HG02610 (cell line): ENCODE data around the gene HOXB6.
A peak's percentile ranks its signal among the peaks of the same experiment; 100 is the strongest.

Source experiments
- ATAC-seq: cut with Tn5 transposase; IDR thresholded peaks from one replicate; pipeline ENCODE4 v1.9.1; 2021; ENCODE audit warnings: mild to moderate bottlenecking, moderate library complexity; ENCODE audit not compliant: unreplicated experiment

HOXB6 gene

GRCh38 chr17:48624118-48624517 is 19.3 kb upstream of the HOXB6 start:
- no peak for ATAC-seq

DNA sequence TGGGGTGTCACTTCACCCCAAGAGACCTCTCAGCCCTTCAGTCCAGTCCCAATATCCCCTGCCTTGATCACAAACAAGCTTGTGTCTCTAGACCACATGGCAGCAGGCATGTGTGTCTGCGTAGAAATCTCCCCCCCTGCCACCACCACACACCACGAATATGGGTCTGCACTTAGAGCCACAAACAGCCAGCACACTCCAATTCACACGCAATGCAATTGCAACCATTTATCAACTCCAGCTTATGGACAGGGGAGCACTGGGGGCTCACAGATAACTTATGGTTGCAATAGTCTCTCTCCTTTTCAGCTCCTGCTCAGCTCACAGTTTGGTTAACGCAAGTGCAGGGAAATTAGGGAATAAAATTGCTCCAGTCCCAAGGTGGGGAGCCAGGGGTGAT is 18.8 kb upstream of the HOXB6 start:
- ATAC-seq, result no peak

DNA sequence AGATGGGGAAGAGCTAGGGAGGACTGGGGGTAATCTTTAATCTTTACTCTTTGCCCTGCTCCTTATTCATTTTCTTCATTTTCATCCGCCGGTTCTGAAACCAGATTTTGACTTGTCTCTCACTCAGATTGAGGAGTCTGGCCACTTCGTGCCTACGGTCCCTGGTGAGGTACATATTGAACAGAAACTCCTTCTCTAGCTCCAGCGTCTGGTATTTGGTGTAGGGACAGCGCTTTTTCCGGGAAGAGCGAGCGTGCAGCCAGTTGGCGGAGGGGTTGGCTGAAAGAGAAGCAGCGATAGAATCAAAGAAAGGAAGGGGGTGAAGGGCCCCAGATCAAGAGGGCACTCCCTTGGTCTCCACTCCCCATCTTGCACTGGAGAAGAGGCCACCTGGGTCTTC is 18.1 kb upstream of the HOXB6 start:
- no peak for ATAC-seq

- ATAC-seq, result no peak
Observed at GRCh38 chr17:48621410-48622392, 16.9 kb upstream of the HOXB6 start.

- ATAC-seq, result no peak
Observed at GRCh38 chr17:48620461-48621139, 15.8 kb upstream of the HOXB6 start.

DNA sequence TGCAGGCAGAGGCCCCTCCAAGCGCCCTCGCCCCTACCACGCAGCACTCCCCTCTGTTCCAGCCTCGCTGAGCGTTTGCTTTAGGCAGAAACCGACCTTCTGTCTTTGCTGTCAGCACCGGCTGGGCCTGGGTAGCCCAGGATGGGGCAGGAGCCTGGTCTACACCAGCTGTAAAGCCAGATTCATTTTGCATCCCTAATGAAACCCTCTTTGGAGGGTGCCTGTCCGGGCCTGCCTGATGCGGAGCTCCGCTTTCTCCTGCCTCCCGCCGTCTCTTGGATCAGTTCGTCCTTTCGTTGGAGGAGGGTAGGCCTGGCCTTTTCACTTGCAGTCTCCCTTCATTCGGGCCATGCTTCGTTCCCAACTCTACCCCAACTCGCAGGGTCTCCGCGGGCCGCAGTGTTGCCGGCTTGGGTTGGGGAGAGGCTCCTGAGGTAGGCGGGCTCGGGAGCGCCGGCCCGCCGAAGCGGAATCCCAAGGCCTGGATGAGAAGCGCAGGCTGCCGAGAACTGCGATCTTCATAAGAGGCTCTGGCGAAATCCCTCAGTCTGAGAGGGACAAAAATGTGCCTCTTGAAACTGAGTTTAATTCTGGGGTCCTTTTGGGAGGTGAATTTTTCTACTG is 15.2 kb upstream of the HOXB6 start:
- no peak for ATAC-seq

DNA sequence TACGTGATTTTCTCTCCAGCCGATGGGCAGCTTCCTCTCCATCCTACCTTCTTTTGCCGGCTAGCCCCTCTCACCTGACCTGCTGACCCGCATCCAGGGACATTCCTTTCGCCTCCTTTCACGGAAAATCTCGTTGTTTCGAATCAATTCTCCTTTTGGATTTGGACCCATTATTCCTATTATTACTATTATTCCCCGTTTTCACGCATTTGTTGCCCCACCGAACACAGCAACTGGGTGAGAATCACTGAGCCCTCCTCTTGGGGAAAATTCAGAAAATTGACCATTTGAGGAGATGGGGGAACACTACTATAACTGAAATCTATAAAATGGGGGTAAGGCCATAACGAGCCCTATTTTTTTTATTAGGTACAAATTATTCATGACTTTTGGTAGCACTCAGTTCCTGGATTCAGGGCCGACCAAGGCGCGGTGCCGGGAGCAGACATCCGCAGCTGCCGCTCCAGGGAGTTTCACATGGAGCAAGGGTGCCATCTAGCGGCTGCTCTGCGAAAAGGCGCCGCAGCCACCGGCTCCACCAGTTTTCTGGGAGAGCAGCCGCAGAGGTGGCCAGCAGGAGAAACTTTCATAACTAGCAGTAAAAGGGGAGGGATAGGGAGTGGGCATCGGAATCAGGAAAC is 13.6 kb upstream of the HOXB6 start:
- ATAC-seq, result no peak

DNA sequence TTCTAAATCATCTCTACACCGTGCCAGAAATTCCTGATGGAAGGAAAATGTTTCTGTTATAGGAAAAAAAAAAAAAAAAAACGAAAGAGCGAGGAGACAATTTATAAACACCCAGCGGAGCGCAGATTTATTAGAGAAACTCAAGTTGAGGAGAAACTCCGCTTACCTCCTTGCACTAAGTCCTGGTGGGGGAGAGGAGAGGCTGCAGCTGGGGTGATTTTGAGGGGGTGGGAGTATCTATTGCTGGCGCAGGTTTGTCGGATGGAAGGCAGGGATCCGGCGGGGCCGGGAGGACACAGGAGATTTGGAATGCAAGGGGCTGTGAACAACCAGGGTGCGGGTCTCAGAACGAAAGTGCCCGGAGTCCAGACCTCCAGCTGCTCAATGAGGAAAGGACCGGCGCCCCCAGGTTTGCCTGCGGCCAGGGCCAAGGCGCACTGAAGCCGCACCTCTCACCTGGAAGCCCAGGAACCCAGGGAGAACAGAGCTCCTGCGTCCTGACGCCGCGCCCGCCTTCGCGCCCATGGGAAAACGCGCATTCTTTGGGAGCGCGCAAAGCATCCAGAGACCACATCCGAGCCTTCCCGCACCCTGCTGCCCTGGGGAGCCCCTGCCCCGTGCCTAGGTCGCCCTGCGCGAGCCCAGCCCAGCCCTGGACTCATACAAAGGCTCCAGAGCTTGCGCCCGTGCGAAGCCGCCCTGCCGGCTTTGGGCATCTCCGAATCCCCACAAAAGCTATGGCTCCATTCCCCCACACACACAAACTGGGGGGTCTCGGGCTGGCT is 12.9 kb upstream of the HOXB6 start:
- no peak for ATAC-seq

- no peak for ATAC-seq
Observed at GRCh38 chr17:48616717-48617470, 12.1 kb upstream of the HOXB6 start.

- ATAC-seq, result no peak
Observed at GRCh38 chr17:48615963-48616716, 11.4 kb upstream of the HOXB6 start.

DNA sequence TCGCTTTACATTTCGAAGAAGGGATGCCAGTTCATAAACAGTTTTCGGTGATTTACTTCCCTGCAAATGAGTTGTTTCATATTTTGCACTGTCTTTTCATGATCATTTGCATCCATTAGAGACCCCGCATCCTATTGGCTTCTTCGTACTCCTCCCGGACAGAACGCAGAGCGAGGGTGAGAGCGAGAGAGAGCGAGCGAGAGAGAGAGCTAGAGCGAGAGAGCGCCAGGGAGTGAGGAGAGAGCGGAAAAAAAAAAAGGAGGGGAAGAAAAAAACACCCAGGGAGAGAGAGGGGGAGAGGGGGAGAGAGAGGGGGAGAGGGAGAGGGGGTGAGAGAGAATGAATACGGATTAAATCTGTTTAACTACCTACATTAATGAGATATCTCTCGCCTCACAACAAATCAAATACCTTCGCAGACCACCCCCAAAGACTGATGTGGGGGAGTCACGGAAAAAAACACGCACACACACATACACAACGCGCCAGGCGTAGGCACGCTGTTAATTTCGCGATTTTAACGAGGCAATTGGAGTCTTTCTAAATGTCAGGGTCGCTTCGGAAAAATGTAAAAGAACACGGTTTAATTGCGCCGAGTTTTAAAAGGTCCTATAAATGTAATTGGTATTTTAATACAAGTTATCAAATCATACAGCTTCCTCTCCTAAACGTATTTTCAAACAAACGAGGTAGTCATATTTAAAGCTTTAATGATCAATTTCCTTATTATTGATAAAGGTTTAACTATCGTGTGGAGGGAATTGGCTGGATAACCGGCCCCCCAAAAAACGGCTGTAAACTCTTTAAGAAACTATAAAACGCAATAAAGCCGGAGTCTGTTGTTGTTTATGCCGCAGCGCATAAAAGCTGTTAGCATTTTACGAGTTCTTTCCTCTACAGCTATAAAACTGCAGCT is 10.5 kb upstream of the HOXB6 start, which contains the start of gene HOXB8:
TSS of gene HOXB8 (minus strand) at position 246 of the 916 bp plus-strand sequence. CDS start 588 bp downstream, outside the sequence.
- ATAC-seq, result no peak

DNA sequence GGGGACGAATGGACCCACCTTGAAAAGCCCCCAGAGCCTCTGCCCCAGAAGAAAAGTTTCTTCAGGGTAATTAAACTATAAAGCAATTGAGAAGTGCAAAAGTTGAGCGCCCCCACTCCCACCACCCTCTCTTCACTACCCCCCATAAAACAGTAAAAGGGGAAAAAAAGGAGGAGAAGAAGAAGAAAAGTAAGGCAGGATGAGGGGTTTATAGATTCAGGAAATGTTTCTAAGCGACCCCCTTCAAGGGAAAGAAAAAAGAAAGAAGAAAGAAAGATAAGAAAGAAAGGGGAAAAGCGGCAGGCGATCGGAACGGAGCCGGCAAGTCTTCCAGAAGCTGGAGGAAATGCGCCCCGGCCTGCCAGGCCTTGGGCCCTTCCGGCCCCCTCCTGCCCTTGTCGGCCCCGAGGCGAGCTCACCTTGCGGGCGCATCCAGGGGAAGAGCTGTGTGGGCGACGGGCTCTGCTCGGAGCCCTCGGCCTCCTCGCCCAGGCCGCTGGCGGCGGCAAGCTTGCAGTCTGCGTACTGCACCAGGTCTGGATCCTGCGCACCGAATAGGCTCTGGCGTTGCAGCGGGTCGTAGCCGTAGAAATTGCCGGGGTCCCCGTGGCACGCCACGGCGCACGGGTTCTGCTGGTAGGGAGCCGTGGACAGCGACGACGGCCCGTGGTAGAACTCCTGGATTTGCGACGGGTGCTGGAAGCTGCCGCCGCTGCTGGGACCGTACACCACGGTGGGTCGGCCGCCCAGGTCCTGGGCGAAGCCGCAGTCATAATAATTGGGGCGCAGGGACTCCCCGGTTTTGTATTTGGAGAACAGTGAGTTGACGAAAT is 9.3 kb upstream of the HOXB6 start:
- no peak for ATAC-seq

- ATAC-seq, result peak; percentile 35
Observed at GRCh38 chr17:48612854-48613691, 8.3 kb upstream of the HOXB6 start.

GRCh38 chr17:48612456-48612853 is 7.7 kb upstream of the HOXB6 start:
- ATAC-seq, result no peak

DNA sequence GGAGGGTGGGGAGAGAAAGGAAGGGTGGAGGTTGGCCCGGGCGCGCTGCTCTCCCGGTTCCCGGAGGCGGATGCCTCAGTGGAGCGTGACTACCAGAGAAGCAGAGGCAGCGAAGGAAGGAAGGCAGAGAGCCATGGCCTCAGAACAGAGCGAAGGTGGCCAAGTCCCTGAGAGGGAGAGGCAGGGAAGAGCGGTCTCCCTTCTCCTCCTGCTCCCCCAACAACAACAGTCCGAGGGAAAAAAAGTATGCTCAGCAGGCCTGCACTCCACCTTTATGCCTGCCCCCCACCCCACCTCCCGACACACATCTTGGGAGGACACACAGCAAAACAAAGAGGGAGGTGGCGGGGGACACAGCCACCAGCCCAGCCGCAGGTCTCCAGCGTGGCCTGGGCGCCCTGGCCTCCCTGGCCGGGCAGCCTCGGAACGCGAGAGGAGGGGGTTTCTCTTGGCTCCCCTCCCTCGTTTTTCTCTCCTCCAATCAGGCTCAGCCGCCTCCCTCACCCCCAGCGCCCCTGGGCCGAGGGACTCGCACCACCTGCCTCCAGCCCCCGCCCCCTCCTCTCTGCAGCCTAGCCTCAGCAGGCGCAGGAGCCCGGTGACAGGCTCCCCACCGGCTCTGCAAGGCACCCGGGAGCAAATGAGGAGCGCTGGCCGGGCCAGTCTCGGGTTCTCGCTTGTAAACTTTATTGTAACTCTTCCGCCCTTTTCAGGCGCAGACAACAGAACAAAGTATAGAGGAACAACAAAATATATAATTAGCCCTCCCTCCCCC is 7.1 kb upstream of the HOXB6 start:
- no peak for ATAC-seq
